ENCODE data around the gene GMPPA. TPM values are rescaled to one million over a fixed set of nuclear protein-coding genes. Genes with fewer than 3 reads are reported as not detected.

Gene GMPPA
- polyA plus RNA-seq (2013, experiment 1 of 2) = 37.9 TPM
- 33.5 TPM for polyA plus RNA-seq (2013, experiment 2 of 2)

DNA sequence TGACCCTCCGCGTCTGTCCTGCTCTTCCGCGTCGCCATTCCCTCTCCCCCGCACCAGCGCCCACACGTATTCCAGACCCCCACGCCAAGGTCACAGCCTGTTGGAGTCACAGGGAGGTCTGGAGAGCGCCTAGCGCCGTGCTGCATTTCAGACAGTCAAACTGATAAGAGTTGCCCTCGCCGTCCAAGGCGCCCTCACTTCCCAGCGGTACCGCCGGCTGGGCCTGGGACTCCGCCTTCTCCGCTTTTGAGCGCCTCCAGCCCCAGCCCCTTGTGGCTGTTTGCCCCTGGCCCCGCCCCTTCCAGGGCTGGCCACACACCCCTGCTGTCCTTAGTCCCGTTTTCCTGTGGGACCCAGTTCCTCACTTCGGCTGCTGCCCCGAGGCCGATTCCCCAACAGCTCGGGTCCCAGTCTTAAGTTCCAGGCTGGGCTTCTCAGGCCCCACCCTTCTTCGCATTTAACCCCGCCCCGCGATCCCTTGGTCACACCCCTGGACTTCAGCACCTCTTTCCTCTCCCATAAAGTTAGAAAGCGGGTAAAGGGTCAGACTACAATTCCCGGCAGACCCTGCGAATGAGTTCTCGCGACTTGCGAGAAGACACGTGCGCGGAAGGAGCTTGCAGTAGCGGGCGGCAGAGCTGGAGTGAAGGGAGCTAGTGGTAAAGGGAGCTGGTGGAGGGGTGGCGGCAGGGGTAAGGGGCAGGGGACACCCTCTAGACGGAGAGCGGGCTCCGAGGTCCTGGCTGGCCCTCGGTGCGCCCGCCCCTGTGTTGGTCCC lies at the start of gene GMPPA:
TSS of gene GMPPA (plus strand) at position 612 of the 778 bp plus-strand sequence. CDS start 1,085 bp downstream, outside the sequence.
- Histone ChIP-seq H3K9me3 (ENCODE audit: control insufficient read depth, low read length) (no peaks in the 10 kb centered on the region), H3K4me3 (ENCODE audit: extremely low read depth, insufficient read depth, low read length, poor library complexity, severe bottlenecking) (peak within 1 kb of the TSS; percentile 57), H3K4me1 (ENCODE audit: control insufficient read depth, insufficient read depth, low read length, poor library complexity, severe bottlenecking) (peaks cover 41% of the 10 kb centered on the region), H3K36me3 (ENCODE audit: control insufficient read depth, insufficient read depth, low read length) (no peaks in the 10 kb centered on the region), H3K27ac (ENCODE audit: low read depth, low read length, severe bottlenecking) (peak within 1 kb of the TSS; percentile 71)
- 0% methylated on average over 36 to 42 of the region's 49 CpGs for WGBS, 2 experiments (ENCODE audit: insufficient coverage in 2 of 2)

GRCh38 chr2:219449609-219450008 lies 49.1 kb upstream of the GMPPA start:
- Histone ChIP-seq H3K36me3 (ENCODE audit: control insufficient read depth, insufficient read depth, low read length) (peaks cover 37% of the 10 kb centered on the region), H3K4me1 (ENCODE audit: control insufficient read depth, insufficient read depth, low read length, poor library complexity, severe bottlenecking) (peaks cover 53% of the 10 kb centered on the region), H3K4me3 (ENCODE audit: extremely low read depth, insufficient read depth, low read length, poor library complexity, severe bottlenecking) (no peak overlapping the region), H3K27ac (ENCODE audit: low read depth, low read length, severe bottlenecking) (no peak overlapping the region), H3K9me3 (ENCODE audit: control insufficient read depth, low read length) (no peaks in the 10 kb centered on the region)
- 94 to 100% methylated on average over 5 of the region's 5 CpGs for WGBS, 2 experiments (ENCODE audit: insufficient coverage in 2 of 2)

- no peaks in the 10 kb centered on the region for H3K9me3 ChIP-seq (ENCODE audit: control insufficient read depth, low read length)
- H3K4me3 ChIP-seq (ENCODE audit: extremely low read depth, insufficient read depth, low read length, poor library complexity, severe bottlenecking) = no peak overlapping the region
- no peak overlapping the region for H3K27ac ChIP-seq (ENCODE audit: low read depth, low read length, severe bottlenecking)
- peaks cover 49% of the 10 kb centered on the region for H3K36me3 ChIP-seq (ENCODE audit: control insufficient read depth, insufficient read depth, low read length)
- WGBS, 2 experiments (ENCODE audit: insufficient coverage in 2 of 2) = 94 to 96% methylated on average over 17 of the region's 18 CpGs
- H3K4me1 ChIP-seq (ENCODE audit: control insufficient read depth, insufficient read depth, low read length, poor library complexity, severe bottlenecking) = peaks cover 33% of the 10 kb centered on the region
Measured at GRCh38 chr2:219451661-219452360, 46.9 kb upstream of the GMPPA start.

DNA sequence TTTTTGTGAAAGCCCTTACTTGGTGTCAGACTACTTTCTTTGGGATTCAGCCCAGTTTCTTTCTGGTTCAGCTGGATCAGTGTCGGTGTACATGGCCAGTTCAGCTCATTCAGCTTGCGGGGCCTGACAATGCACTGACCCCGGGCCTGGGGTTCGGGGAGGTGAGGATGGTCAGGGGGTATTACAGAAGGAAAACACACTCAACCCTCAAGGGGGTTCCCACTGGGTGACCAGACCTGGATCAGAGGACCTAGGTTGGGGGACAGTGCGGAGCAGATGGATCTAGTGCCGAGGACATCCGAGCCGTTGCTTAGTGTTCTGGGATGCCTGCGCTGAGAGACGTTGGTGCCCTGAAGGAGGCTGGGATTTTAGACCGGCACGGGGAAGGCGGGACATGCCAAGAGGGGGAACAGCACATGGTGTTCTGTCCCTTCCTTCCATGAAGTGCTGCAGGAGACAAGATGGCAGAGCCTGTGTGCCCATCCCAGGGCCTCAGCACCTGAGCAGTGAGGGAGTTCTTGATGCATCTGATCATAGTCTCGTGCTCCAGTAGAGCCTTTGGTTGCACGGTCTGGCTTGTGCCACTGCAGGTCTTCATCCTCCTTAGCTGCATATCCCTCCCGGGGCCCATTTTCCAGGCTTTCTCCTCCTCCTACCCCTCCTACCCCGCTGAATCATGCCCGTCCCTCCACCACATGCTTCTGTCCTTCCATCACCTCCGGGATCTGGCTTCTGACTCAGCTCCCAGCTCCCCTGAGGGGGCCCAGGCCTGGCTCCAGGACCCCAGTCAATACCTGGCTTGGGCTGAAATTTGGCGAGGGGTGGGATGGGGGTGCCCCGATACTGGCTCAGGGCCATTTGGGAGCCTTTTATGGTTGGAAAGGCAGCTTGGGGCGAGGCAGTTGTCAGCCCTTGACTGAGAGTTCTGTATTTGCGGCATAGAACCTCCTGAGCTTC lies 46.1 kb upstream of the GMPPA start:
- H3K36me3 ChIP-seq (ENCODE audit: control insufficient read depth, insufficient read depth, low read length) = peaks cover 49% of the 10 kb centered on the region
- no peaks in the 10 kb centered on the region for H3K9me3 ChIP-seq (ENCODE audit: control insufficient read depth, low read length)
- peak overlapping the region; percentile 87 for H3K27ac ChIP-seq (ENCODE audit: low read depth, low read length, severe bottlenecking)
- WGBS, 2 experiments (ENCODE audit: insufficient coverage in 2 of 2) = 70 to 75% methylated on average over 18 to 22 of the region's 23 CpGs
- H3K4me3 ChIP-seq (ENCODE audit: extremely low read depth, insufficient read depth, low read length, poor library complexity, severe bottlenecking) = no peak overlapping the region
- H3K4me1 ChIP-seq (ENCODE audit: control insufficient read depth, insufficient read depth, low read length, poor library complexity, severe bottlenecking) = peaks cover 29% of the 10 kb centered on the region

DNA sequence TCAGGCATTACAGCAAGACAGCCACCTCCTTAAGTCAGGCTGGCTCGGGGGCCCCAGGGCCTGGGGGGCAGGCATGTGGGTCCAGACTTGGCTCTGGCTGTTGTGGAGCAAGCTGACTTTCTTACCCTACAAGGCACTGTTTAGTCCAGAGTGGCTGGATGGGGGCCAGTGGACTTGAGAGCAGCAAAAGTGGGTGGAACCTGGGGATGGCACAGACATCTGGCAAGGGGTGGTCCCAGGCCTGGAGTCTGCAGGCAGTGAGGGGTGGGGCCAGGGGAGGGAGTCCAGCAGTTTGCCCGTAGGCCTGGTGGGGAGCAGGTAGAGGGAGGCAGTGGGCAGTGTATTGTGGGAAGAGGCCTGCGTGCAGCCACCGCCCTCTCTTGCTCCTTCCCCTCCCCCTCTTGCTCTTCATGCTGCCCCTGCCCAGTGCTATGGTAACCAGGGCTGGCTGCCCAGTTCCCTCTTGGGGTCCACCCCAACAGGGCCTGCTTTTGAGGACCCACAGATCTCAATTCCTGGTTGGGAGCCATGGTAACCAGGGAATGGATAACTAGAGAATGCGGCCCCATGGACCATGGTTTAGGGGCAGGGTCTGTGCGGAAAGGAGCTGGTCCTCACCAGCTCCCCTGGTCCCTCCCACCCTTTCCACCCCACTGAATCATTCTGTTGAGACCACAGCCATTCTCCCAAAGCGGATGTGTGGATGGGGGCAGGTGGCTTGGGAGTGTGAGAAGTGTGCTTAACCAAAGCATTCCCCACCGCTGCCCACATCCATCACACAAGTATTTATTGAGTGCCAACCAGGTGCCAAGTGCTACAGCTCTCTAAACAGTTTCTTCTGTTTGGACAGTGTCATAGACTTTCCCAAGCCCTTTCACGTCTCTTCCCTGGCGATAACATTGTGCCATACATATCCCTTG lies 44.8 kb upstream of the GMPPA start:
- no peak overlapping the region for H3K4me3 ChIP-seq (ENCODE audit: extremely low read depth, insufficient read depth, low read length, poor library complexity, severe bottlenecking)
- peak overlapping the region; percentile 87 for H3K27ac ChIP-seq (ENCODE audit: low read depth, low read length, severe bottlenecking)
- H3K36me3 ChIP-seq (ENCODE audit: control insufficient read depth, insufficient read depth, low read length) = peaks cover 41% of the 10 kb centered on the region
- WGBS, 2 experiments (ENCODE audit: insufficient coverage in 2 of 2) = 88 to 91% methylated on average over 5 of the region's 10 CpGs
- peaks cover 40% of the 10 kb centered on the region for H3K4me1 ChIP-seq (ENCODE audit: control insufficient read depth, insufficient read depth, low read length, poor library complexity, severe bottlenecking)
- H3K9me3 ChIP-seq (ENCODE audit: control insufficient read depth, low read length) = no peaks in the 10 kb centered on the region

DNA sequence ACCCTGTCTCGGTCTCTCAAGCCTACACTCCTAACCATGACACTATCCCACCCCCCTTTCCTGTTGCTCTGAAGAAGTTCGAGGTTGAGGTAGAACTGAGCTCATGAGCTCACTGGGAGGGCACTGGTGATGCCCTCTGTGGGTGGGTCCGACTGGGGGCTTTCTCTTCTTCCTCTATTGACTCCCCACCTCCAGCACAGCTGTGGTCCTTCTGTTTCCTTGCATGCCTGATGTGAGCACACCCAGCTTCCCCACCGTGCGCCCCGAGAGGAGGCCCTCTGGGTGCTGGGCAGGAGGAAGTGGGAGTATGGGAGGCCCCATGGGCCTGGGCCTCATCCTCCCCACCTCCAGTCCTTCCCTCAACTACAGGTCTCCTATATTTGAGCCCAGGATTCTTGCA lies 43.1 kb upstream of the GMPPA start:
- Histone ChIP-seq H3K4me1 (ENCODE audit: control insufficient read depth, insufficient read depth, low read length, poor library complexity, severe bottlenecking) (peaks cover 52% of the 10 kb centered on the region), H3K36me3 (ENCODE audit: control insufficient read depth, insufficient read depth, low read length) (peaks cover 25% of the 10 kb centered on the region), H3K9me3 (ENCODE audit: control insufficient read depth, low read length) (no peaks in the 10 kb centered on the region), H3K4me3 (ENCODE audit: extremely low read depth, insufficient read depth, low read length, poor library complexity, severe bottlenecking) (no peak overlapping the region), H3K27ac (ENCODE audit: low read depth, low read length, severe bottlenecking) (no peak overlapping the region)
- 100% methylated on average over 1 of the region's 6 CpGs for WGBS, 2 experiments (ENCODE audit: insufficient coverage in 2 of 2)

- Histone ChIP-seq H3K9me3 (ENCODE audit: control insufficient read depth, low read length) (no peaks in the 10 kb centered on the region), H3K4me3 (ENCODE audit: extremely low read depth, insufficient read depth, low read length, poor library complexity, severe bottlenecking) (no peak overlapping the region), H3K4me1 (ENCODE audit: control insufficient read depth, insufficient read depth, low read length, poor library complexity, severe bottlenecking) (peaks cover 58% of the 10 kb centered on the region), H3K36me3 (ENCODE audit: control insufficient read depth, insufficient read depth, low read length) (peaks cover 32% of the 10 kb centered on the region), H3K27ac (ENCODE audit: low read depth, low read length, severe bottlenecking) (no peak overlapping the region)
- WGBS, 2 experiments (ENCODE audit: insufficient coverage in 2 of 2) = 77 to 79% methylated on average over 4 of the region's 5 CpGs
Measured at GRCh38 chr2:219457784-219458369, 40.8 kb upstream of the GMPPA start.

DNA sequence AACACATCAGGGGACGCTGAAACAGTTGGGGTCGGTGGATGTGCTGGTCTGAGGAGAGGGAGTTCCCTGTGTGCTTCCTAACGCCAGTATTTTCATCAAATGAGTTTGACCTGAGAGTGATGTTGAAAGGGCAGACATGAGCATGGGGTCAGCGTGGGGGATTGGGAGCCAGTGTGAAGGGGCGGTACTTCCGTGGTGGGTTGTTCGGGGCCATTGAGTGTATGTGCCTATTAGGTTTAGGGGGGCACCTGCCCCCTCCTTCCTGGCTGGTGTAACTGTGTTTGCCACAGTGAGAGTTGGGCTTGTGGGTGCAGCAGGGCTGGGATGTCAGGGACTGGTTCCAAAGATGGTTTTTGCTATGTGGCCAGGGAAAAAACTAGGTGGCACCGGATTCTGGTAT lies 39.7 kb upstream of the GMPPA start:
- no peak overlapping the region for H3K27ac ChIP-seq (ENCODE audit: low read depth, low read length, severe bottlenecking)
- WGBS, 2 experiments (ENCODE audit: insufficient coverage in 2 of 2) = 86 to 91% methylated on average over 7 to 8 of the region's 8 CpGs
- no peak overlapping the region for H3K4me3 ChIP-seq (ENCODE audit: extremely low read depth, insufficient read depth, low read length, poor library complexity, severe bottlenecking)
- H3K9me3 ChIP-seq (ENCODE audit: control insufficient read depth, low read length) = no peaks in the 10 kb centered on the region
- H3K36me3 ChIP-seq (ENCODE audit: control insufficient read depth, insufficient read depth, low read length) = peaks cover 35% of the 10 kb centered on the region
- H3K4me1 ChIP-seq (ENCODE audit: control insufficient read depth, insufficient read depth, low read length, poor library complexity, severe bottlenecking) = peaks cover 47% of the 10 kb centered on the region

DNA sequence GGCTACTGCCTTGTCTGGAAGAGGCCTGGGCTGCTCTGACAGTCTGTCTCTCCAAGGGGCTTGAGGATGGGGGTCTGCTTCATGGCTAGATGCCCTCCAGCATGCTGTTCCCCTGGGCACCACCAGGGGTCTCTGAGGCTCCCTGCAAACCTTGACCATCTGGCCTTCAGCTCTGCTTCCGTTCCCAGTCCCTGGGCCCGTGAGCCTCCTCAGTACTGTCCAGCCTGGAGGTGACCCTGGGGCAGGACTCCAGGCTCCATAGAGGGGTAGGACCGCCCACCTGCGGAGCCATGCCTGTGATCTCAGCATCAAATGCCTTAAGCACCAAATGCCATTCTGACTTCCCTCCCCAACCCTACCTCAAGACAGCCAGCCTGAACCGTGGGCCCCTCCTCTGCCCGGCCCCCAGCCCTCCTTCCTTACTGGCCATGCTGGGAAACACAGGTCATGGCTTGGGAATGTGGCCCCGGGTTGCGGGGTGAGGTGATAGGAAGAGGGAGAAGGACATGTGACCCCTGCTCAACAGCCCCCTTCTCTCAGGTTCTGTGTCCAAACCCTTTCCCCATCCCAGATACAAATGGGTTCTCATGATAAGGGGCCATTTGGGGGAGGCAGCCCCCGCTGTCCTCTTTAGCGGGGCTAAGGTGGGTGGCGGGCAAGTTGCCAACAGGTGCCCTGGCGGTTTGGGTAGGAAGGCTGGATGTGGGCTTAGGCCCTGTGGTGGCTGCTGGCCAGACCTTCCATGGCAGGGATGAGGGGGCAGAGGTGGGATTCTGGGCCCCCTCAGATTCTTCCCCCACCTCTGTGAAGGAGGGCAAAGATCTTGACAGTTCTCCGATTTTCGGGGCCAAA lies 39.0 kb upstream of the GMPPA start:
- 52 to 54% methylated on average over 9 of the region's 14 CpGs for WGBS, 2 experiments (ENCODE audit: insufficient coverage in 2 of 2)
- no peaks in the 10 kb centered on the region for H3K9me3 ChIP-seq (ENCODE audit: control insufficient read depth, low read length)
- H3K27ac ChIP-seq (ENCODE audit: low read depth, low read length, severe bottlenecking) = peak overlapping the region; percentile 75
- peaks cover 32% of the 10 kb centered on the region for H3K36me3 ChIP-seq (ENCODE audit: control insufficient read depth, insufficient read depth, low read length)
- H3K4me3 ChIP-seq (ENCODE audit: extremely low read depth, insufficient read depth, low read length, poor library complexity, severe bottlenecking) = no peak overlapping the region
- H3K4me1 ChIP-seq (ENCODE audit: control insufficient read depth, insufficient read depth, low read length, poor library complexity, severe bottlenecking) = peaks cover 45% of the 10 kb centered on the region
